ENCODE measurements around the gene SETMAR.

GRCh38 chr3:4356220-4356540 lies 53.0 kb downstream of the SETMAR start:
- TF ChIP-seq POLR2A (IDR thresholded peaks at IDR 0.05; ENCODE audit: low read depth, low read length) (no peak), CTCF (conservative IDR thresholded peaks at IDR 0.05; ENCODE audit: low read depth, low read length) (no peak), CHD1 (IDR thresholded peaks at IDR 0.05; ENCODE audit: low read depth, low read length) (no peak), MAFK (IDR thresholded peaks at IDR 0.05; ENCODE audit: low read depth, low read length) (no peak), USF2 (IDR thresholded peaks at IDR 0.05; ENCODE audit: low read depth, low read length) (no peak), CEBPB (IDR thresholded peaks at IDR 0.05; ENCODE audit: low read depth, low read length) (no peak), ELK1 (IDR thresholded peaks at IDR 0.05; ENCODE audit: borderline replicate concordance, low read depth, low read length) (no peak), RAD21 (IDR thresholded peaks at IDR 0.05; ENCODE audit: low read length) (no peak)

Measured in IMR-90 (cell line).